HepG2 (cell line): ENCODE measurements around the gene FHIT. TPM values are rescaled to one million over a fixed set of nuclear protein-coding genes. Genes with fewer than 3 reads are reported as not detected.

Source experiments
- ATAC-seq: fragments of 200-7000 bp; cut with Tn5 transposase; 3 replicates; pipeline ENCODE4 v1.9.1; 2020; ENCODE audit warnings: mild to moderate bottlenecking, moderate library complexity
- BruUV-seq: library from RNA; stranded (reverse); fragments of 400-500 nt; replicated peaks from 2 replicates; lab custom pipeline; 2021; lab: Mats Ljungman, UMichigan
- CTCF ChIA-PET: fragments of 300-600 bp; formaldehyde crosslinking; extraction: SDS; loops from one replicate; lab custom pipeline; 2021; ENCODE audit warnings: low total read pairs, inconsistent platforms, low intra/inter-chr PET ratio; lab: Yijun Ruan, JAX
- POLR2A ChIA-PET: fragments of 350-600 bp; sonication (Branson Sonifier 250); formaldehyde crosslinking; loops from one replicate; lab custom pipeline; 2020; ENCODE audit warnings: antibody characterized with exemption, inconsistent platforms; lab: Yijun Ruan, JAX
- DNase-seq: peaks from one replicate; pipeline ENCODE4 v3.0.0-alpha.2; 2015; ENCODE audit warnings: low spot score
- FAIRE-seq: peaks from 3 replicates; lab custom pipeline; 2011; peaks lifted over from hg19 to GRCh38; lab: Jason Lieb, UNC
- H2AFZ ChIP-seq: one replicate; pipeline ENCODE4 v1.6.1; 2011; ENCODE audit warnings: low read length, inconsistent platforms
- H3K27ac ChIP-seq: fragments of 300-600 bp; 3 replicates; pipeline ENCODE4 v1.8.0; 2011; ENCODE audit warnings: mixed run types, mild to moderate bottlenecking, mixed read lengths, low read length, inconsistent platforms; ENCODE audit not compliant: insufficient read depth; ENCODE audit errors: extremely low read length
- H3K27me3 ChIP-seq, 2 experiments: fragments of 200-600 bp in 1 of 2; 2 replicates in 1 of 2; 3 replicates in 1 of 2; pipeline versions ENCODE4 v1.6.0 to v1.8.0; 2011; ENCODE audit warnings: low read length in 2 of 2, mild to moderate bottlenecking in 2 of 2, moderate library complexity in 2 of 2, inconsistent platforms in 1 of 2; ENCODE audit not compliant: insufficient read depth in 2 of 2, control insufficient read depth in 1 of 2
- H3K36me3 ChIP-seq, 2 experiments: fragments of 200-600 bp in 1 of 2; replicated peaks in 1 of 2; 2 replicates in 1 of 2; 3 replicates in 1 of 2; pipeline versions ENCODE4 v1.5.1 to v1.8.0; 2011; ENCODE audit warnings: low read length in 2 of 2, inconsistent platforms in 1 of 2; ENCODE audit not compliant: insufficient read depth in 2 of 2, control insufficient read depth in 1 of 2
- H3K4me1 ChIP-seq: 2 replicates; pipeline ENCODE4 v1.5.1; 2012; ENCODE audit warnings: low read length, inconsistent platforms; ENCODE audit not compliant: insufficient read depth
- H3K4me2 ChIP-seq: 2 replicates; pipeline ENCODE4 v1.6.0; 2011; ENCODE audit warnings: low read depth, low read length, inconsistent platforms
- H3K4me3 ChIP-seq, 3 experiments: fragments of 200-600 bp in 1 of 3; sonication (generic), shearing (Covaris generic) in 1 of 3; replicated peaks in 1 of 3; 2 replicates each; pipeline ENCODE4 v1.5.1; 2011 to 2016; ENCODE audit warnings: low read length in 3 of 3, inconsistent platforms in 2 of 3, low read depth in 2 of 3, mild to moderate bottlenecking in 2 of 3, control low read depth in 1 of 3, mixed read lengths in 1 of 3; ENCODE audit not compliant: insufficient read depth in 1 of 3
- H3K79me2 ChIP-seq: one replicate; pipeline ENCODE4 v1.6.1; 2011; ENCODE audit warnings: low read length, inconsistent platforms; ENCODE audit not compliant: insufficient read depth
- H3K9ac ChIP-seq: 2 replicates; pipeline ENCODE4 v1.6.0; 2011; ENCODE audit warnings: mild to moderate bottlenecking, low read depth, low read length, inconsistent platforms; ENCODE audit not compliant: insufficient read depth
- H3K9me3 ChIP-seq: 2 replicates; pipeline ENCODE4 v1.5.1; 2012; ENCODE audit warnings: mild to moderate bottlenecking, low read length
- H4K20me1 ChIP-seq: 2 replicates; pipeline ENCODE4 v1.6.0; 2011; ENCODE audit warnings: inconsistent platforms, mild to moderate bottlenecking, low read length, moderate library complexity; ENCODE audit not compliant: insufficient read depth
- ARHGAP35 ChIP-seq: sonication (generic); formaldehyde crosslinking; IDR thresholded peaks from 2 replicates; pipeline ENCODE4 v1.9.0; 2022; ENCODE audit warnings: mild to moderate bottlenecking, inconsistent platforms, moderate library complexity, missing genetic modification reagents, borderline replicate concordance
- BRCA1 ChIP-seq: sonication (generic); formaldehyde crosslinking; IDR thresholded peaks from 2 replicates; pipeline ENCODE4 v1.4.0; 2020; ENCODE audit warnings: missing genetic modification reagents
- CAMTA2 ChIP-seq: sonication (generic); formaldehyde crosslinking; IDR thresholded peaks from 2 replicates; pipeline ENCODE4 v1.4.0; 2020; ENCODE audit warnings: mild to moderate bottlenecking, missing genetic modification reagents, borderline replicate concordance
- DR1 ChIP-seq: sonication (generic); formaldehyde crosslinking; IDR thresholded peaks from 2 replicates; pipeline ENCODE4 v1.8.0; 2021; ENCODE audit warnings: mild to moderate bottlenecking, missing genetic modification reagents, inconsistent platforms
- DZIP1 ChIP-seq: sonication (generic); formaldehyde crosslinking; IDR thresholded peaks from 2 replicates; pipeline ENCODE4 v1.5.0; 2020; ENCODE audit warnings: mild to moderate bottlenecking, missing genetic modification reagents
- HOMEZ ChIP-seq: IDR thresholded peaks from 2 replicates; pipeline ENCODE4 v1.6.1; 2016; ENCODE audit warnings: low read depth
- KDM5A ChIP-seq: fragments of 200-600 bp; sonication (generic); IDR thresholded peaks from 2 replicates; pipeline ENCODE4 v1.7.0; 2018; ENCODE audit warnings: antibody characterized with exemption, mild to moderate bottlenecking, low read length, borderline replicate concordance
- KDM6A ChIP-seq: IDR thresholded peaks from 2 replicates; pipeline ENCODE4 v1.6.1; 2016; ENCODE audit warnings: low read depth
- RBAK ChIP-seq: sonication (generic); formaldehyde crosslinking; IDR thresholded peaks from 2 replicates; pipeline ENCODE4 v1.5.1; 2020; ENCODE audit warnings: mild to moderate bottlenecking, missing genetic modification reagents
- RNF219 ChIP-seq: sonication (generic); formaldehyde crosslinking; IDR thresholded peaks from 2 replicates; pipeline ENCODE4 v1.5.0; 2020; ENCODE audit warnings: mild to moderate bottlenecking, missing genetic modification reagents
- SIN3B ChIP-seq: fragments of 150-350 bp; IDR thresholded peaks from 2 replicates; pipeline ENCODE4 v1.6.1; 2014; ENCODE audit warnings: low read length
- ZBTB44 ChIP-seq: sonication (generic); formaldehyde crosslinking; IDR thresholded peaks from 2 replicates; pipeline ENCODE4 v1.4.0; 2020; ENCODE audit warnings: missing genetic modification reagents
- ZSCAN31 ChIP-seq: sonication (generic); formaldehyde crosslinking; IDR thresholded peaks from 2 replicates; pipeline ENCODE4 v1.5.0; 2020; ENCODE audit warnings: low read depth, mild to moderate bottlenecking, missing genetic modification reagents
- WGBS: methylation state at CpG from one replicate; pipeline ENCODE4 v1.1.6; 2017; ENCODE audit warnings: low lambda C conversion rate; 5-methylcytosine and 5-hydroxymethylcytosine counted together
- in situ Hi-C: cut with HindIII; loops from 2 replicates; pipeline ENCODE4 v1.10.0; 2017; ENCODE audit warnings: low pct_unique_long_range_greater_than_20kb; ENCODE audit not compliant: extremely low pct_ligation_motif_present
- intact Hi-C: fragments of 100-400 bp; cut with micrococcal nuclease; formaldehyde crosslinking; loops from one replicate; pipeline ENCODE4 v1.10.0; 2022; ENCODE audit not compliant: unreplicated experiment
- polyA plus RNA-seq, 8 experiments: library from polyadenylated mRNA; depleted of rRNA in 3 of 8; stranded (reverse) in 7 of 8; unstranded in 1 of 8; fragments of >200 nt; fragmentation: Illumina TruSeq in 4 of 8; extraction: Trizol in 4 of 8; gene quantifications; 2 replicates each; pipeline versions ENCODE4 v1.2.1 to v1.2.3, GENCODE V29; 2011 to 2016; ENCODE audit warnings: low read depth in 4 of 8, missing spikeins in 1 of 8, mixed read lengths in 1 of 8; ENCODE audit not compliant: insufficient read depth in 1 of 8
- total RNA-seq, 5 experiments: library from RNA; depleted of rRNA; stranded (reverse); fragments of >200 nt; fragmentation: Illumina TruSeq; extraction: Trizol; gene quantifications; 2 replicates each; pipeline ENCODE4 v1.2.3, GENCODE V29; 2016; ENCODE audit warnings: low read depth in 1 of 5

FHIT gene
- total and polyA plus RNA-seq, 2 of the 13 experiments (the other 11 are each of a cell fraction or from before 2014, with no cell fraction given) = 4.0 to 4.6 TPM

- H2AFZ ChIP-seq = no peak overlapping the region
- 0% methylated on average over 1 of the region's 1 CpG for WGBS
- no peaks in the 10 kb centered on the region for H3K36me3 ChIP-seq
- no peaks in the 10 kb centered on the region; a peak in 1 of 5 replicates for H3K27me3 ChIP-seq
- intact Hi-C loops = no loop called here
- no peak overlapping the region for H3K27ac ChIP-seq
- CTCF ChIA-PET = no interaction called here
- H3K4me2 ChIP-seq = no peak overlapping the region
- no peaks in the 10 kb centered on the region for H3K4me1 ChIP-seq
- no TSS peak for BruUV-seq
- no peaks in the 10 kb centered on the region for H3K79me2 ChIP-seq
- no peak overlapping the region for H3K9ac ChIP-seq
- FAIRE-seq (no peak), DNase-seq (no peak), ATAC-seq (no peak)
- POLR2A ChIA-PET = no interaction called here
- no peaks in the 10 kb centered on the region for H3K9me3 ChIP-seq
- H4K20me1 ChIP-seq = no peaks in the 10 kb centered on the region
- in situ Hi-C loops = no loop called here
- H3K4me3 ChIP-seq = no peak overlapping the region
- TF ChIP-seq SIN3B (no peak), HOMEZ (CRISPR knock-in tag) (no peak), DR1 (no peak), ZSCAN31 (CRISPR knock-in tag) (no peak), ZBTB44 (CRISPR knock-in tag) (no peak), ARHGAP35 (CRISPR knock-in tag) (no peak), DZIP1 (CRISPR knock-in tag) (no peak), KDM6A (no peak), RNF219 (no peak), RBAK (CRISPR knock-in tag) (no peak), BRCA1 (CRISPR knock-in tag) (no peak), CAMTA2 (CRISPR knock-in tag) (no peak), KDM5A (no peak)
These were observed 1533.5 kb downstream of the FHIT start for GRCh38 chr3:59717679-59718205.
